GM12874 (cell line): ENCODE measurements around the gene ZCWPW2.

Experiments
- CTCF ChIP-seq: IDR thresholded peaks from 2 replicates; pipeline ENCODE4 v1.5.1; 2011; ENCODE audit warnings: low read depth, mild to moderate bottlenecking, control low read depth, low read length, moderate library complexity; ENCODE audit not compliant: insufficient read depth

The ZCWPW2 gene

GRCh38 chr3:28544236-28544635 lies 195.7 kb downstream of the ZCWPW2 start:
- TF ChIP-seq CTCF = no peak

DNA sequence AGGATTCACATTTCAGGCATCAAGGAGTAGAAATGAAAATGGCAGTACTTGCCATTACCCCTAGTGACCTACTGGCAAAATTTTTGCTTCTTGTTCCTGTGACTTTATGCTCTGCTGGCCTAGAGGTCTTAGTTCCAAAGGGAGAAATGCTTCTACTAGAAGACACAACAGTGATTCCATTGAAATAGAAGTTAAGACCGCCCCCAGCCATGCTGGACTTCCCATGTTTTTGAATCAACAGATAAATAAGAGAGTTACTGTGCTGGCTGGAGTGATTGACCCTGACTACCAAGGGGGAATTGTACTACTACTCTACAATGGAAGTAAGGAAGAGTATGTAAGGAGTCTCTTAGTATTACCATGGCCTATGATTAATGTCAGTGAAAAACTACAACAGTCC lies 196.3 kb downstream of the ZCWPW2 start:
- no peak for TF ChIP-seq CTCF

GRCh38 chr3:28547677-28548076 lies 199.2 kb downstream of the ZCWPW2 start:
- TF ChIP-seq CTCF = no peak

DNA sequence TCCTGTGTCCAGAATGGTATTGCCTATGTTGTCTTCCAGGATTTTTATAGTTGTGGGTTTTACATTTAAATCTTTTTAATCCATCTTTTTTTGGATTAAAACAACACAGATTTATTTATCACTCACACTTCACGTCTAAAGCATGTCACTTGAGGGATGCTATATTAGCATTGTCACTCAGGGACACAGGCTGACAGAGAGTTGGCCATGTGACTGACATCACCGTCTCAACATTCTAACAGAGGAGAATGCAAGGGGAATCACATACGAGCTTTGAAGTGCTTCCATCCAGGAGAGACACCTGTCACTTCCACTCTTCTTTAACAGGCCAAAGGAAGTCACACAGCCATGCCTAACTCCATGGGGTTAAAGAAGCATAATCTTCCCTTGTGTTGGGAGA lies 204.7 kb downstream of the ZCWPW2 start:
- TF ChIP-seq CTCF = no peak

DNA sequence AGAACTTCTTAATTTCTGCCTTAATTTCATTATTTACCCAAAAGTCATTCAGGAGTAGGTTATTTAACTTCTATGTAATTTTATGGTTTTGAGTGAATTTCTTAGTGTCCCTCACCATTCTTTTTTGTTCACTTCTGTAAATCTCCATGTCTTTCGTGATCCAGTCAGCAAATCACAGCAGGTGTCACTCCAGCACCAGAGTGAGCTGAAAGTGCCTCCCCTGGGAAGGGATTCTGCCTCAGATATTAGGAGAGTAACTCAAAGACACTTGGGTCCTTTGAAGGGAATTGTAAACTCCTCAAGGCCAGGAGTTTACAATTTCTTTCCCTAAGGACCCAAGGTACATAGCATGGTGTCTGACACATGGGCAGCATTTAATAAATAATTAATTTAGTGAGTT lies 207.7 kb downstream of the ZCWPW2 start:
- TF ChIP-seq CTCF = no peak

GRCh38 chr3:28564211-28564610 lies 215.7 kb downstream of the ZCWPW2 start:
- TF ChIP-seq CTCF = no peak

- no peak for TF ChIP-seq CTCF
These were observed 220.8 kb downstream of the ZCWPW2 start for GRCh38 chr3:28569357-28569756.

DNA sequence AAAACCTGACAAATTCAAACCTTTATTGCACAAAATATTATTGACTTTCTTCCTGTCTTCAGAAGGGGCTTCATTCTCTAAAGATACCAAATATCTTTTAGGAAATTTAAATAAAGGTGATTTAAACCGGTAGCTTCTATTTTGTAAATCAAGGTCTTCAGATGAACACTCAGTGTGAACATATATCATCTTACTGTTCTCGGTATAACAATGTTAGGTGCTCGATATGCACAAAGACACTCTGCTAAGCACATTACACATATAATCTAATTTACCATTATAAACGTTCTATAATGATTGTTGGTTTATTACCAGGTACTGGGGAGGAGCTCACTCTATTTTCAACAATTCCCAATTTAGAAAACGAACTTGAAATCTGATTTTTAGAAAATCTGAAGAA lies 225.5 kb downstream of the ZCWPW2 start:
- no peak for TF ChIP-seq CTCF
